AML-193 (cell line): ENCODE data around the gene NOP14.

Source experiments
- DNase-seq, 2 experiments: peaks; one replicate each; lab custom pipeline; 2025; lab: John Stamatoyannopoulos, UW

NOP14 gene

DNA sequence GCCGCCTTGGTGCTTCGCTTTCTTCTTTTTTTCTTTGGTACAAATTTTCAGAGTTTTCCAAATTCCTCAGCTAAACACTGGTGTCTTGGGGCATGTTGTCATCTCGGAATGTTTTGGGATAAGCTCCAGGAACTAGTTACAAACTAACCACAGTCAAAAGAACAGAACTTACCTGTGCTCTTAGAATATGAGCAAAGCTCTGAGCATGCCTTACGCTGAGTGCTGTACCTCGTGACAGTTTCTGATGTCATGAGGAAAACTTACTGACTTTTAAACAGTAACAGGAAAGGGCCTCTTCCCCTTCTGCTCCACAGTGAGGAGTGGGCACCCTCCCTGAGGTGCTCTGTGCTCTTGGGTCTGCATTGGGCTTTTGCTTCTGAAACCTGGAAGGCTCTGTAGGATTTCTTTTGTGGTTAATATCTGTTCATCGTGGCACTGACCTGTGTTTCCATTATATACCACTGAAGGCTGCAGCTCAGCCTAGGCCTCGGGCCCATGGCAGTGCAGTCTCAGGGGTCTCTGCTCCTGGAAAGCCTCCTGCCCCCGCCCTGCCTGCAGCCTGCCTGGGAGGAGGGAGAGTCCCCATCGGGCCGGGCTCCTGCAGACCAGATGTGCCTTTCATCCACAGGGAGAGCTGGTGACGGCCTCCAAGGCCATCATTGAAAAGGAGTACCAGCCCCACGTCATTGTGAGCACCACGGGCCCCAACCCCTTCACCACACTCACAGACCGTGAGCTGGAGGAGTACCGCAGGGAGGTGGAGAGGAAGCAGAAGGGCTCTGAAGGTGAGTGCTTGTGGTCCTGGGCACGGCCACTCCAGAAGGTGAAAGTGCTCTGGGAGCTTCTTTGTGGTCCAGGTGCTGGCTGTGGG, 48.7 kb downstream of the NOP14 start:
- DNase-seq: no peak

DNA sequence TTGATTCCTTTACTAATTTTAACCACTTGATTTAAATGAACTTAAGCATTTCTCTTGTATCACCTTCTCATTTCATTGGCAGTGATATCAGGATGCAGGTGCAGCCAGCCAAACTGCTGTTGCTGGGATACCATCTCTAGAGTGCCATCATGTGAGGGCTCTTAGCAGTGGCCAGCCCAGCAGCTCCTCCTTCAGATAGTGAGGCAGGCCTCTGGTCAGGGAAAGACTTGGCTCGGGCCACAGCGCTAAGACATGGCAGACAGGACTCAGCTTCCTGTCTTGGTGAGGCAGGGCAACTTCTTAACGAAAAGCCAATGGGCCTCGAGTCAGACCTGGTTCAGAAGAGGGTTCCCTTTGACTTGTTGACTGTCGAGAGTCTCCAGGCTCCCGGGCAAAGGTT, 50.0 kb downstream of the NOP14 start:
- DNase-seq: no peak

DNA sequence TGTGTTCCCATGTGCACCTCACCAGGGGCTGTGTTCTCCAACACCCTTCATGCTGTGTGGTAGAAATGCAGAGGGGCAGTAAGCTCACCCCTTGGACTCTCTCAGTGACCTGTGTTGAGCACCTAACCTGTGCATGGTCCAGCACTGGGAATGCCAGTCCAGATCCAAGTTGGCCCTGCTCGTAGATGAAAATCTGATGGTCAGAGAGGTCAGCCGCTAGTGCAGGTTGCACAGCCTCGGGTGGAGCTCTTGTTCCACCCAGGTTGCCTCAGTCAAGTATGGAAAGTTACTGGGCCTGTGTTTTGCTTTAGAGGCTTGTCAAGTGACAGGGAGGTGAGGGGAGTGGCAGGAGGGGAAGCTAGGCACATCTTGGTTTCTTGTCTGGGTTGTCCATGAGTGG, 51.3 kb downstream of the NOP14 start:
- no peak for DNase-seq

DNA sequence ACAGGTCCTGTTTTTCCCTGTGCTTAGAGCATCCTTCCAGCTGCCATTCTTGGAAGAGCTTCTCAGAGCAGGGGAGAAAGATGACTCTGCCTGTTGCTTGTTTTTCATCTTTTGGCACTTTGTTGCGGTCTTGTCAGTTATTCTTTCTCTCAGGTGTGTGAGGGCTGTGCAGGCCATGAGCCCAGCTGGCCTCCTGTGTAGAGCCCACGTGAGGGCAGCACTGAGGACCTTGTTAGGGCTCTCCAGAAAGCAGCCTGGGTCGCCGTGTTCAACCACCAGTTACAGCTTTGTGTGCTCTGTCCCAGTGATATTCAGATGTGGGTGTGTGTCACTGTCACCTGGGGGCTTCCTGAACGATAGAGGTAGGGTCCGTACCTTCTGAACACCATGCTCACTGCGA, 52.8 kb downstream of the NOP14 start:
- DNase-seq: no peak

DNA sequence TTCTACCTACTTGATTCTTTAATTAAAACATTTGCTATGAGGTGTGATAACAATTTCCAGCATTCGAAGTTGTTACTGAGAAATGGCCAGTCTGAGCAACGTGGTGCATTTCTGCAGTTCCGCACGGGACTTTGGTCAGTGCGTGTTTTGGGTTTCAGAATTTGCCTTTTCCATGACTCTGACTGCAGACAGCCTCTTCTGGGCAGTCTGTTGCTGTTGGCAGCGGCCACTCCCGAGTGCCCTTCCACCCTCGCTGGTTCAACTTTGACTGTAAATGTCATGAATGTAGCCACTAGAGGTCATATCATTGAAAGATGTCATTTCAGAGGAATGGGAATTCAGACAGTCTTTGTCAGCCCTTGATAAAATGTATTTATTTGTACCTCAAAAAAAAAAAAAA, 53.6 kb downstream of the NOP14 start:
- no peak for DNase-seq

DNA sequence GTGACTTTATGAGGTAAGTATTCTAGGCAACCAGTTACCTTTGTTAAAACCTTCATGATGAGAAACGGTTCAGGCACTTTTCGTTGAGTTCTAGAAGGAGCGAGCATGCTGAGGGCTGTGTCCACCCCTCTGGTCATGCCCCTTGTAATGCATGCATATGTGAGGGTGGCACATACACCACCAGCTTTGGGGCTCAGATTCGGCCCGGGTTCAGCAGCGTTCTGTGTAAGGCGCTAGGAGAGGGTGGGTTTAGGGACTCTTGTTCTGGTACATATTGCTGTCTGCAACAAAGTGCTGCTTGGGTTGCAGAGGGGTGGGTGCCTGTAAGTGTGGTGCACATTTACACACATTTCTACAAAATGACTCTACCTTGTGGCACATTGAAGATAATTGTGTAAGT, 54.5 kb downstream of the NOP14 start:
- DNase-seq: no peak

DNA sequence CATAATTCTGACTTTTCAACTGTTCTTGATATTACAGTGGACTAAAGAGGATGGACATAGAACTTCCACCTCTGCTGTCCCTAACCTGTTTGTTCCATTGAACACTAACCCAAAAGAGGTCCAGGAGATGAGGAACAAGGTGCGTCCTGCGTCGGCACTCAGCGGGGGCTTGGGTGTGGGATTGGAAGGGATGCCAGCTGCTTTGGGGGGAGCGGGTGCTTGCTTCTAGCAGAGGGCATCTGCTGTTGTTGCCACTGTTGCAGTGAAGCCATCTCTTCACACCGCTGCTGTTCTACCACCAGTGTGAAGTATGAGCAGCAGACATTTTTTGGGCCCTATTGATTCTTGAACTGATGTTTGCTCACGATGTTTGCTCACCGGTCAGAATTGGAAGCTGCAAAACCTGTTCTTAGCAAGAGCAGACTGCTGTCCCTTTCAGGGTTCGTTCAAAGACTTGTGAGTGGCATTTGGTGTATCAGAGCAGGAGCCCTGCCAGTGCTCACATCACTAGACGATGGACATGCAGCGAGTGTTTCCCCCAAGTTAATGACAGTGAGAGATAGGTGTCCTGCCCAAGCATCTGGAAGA, 55.4 kb downstream of the NOP14 start:
- DNase-seq: no peak

DNA sequence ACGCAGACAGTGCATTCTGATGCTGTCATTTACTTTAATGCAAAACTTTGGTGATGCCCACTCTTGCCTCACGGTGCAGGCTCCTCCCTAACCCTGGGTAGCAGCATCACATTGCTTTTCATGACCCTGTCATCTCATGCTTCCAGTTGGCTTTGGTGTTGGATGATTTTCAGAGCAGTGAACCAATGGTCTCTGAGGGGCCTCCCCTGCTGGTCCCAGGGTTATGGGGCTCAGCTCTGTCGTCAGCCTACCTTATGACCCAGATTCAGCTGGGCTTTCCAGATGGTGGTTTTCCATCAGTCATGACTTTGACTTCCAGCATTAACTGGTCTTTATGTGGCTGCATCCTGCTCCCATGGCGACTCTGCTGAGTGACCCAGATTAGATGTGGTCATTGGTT, 56.0 kb downstream of the NOP14 start:
- DNase-seq: no peak

DNA sequence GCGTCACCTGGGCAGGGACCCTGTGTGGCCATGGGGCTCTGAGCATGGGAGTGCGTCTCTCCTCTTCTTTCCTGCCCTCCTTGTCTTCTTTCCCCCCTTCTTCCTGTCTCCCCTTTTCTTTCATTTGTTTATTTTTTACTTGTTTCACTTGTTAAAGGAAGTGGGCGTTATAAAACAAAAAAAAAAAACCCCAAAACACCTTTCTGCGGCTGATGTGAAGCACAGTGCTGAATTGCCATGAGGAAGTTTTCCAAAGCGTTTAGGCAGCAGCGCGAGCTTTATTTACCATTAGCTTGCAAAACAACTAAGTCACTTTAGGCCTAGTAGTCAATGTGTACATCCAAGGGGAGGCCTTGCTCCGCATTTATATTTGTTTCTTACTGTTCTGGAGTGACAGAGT, 57.0 kb downstream of the NOP14 start:
- DNase-seq: no peak

DNA sequence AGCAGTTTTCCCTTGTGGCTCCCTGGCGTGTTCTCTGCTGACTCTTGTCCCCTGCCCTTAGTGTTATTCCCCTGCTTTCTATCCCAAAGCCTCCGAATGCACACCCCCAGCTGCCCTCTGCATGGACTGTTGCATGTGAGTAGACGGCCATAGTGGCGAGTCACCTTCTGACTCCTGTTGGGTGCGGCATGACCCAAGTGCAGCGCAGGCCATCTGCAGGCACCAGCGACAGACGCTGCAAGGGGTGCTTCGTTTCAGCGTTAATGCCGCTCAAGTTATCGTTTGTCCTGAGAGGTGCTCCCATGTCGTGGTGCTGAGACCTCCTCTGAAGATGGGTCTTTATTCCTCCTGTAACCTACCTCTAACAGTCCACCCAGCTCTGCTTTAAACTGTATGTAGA, 57.7 kb downstream of the NOP14 start:
- DNase-seq: no peak

DNA sequence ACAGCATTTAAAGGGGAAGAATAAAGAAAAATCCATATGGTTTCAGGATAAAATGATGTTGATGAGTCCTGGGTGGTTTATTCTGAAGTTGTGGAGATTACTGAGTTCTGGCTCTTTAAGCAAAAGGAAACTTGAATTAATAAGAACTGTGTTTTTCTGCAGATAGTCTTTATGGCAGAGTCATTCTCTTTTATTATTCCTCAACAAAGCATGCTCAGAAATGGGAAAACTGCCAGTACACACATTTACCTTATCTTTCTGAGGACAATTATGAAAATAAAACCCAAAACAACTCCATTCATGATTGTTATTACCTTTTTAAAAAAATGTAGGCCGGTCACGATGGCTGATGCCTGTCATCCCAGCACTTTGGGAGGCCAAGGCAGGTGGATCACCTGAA, 61.1 kb downstream of the NOP14 start:
- DNase-seq: no peak

DNA sequence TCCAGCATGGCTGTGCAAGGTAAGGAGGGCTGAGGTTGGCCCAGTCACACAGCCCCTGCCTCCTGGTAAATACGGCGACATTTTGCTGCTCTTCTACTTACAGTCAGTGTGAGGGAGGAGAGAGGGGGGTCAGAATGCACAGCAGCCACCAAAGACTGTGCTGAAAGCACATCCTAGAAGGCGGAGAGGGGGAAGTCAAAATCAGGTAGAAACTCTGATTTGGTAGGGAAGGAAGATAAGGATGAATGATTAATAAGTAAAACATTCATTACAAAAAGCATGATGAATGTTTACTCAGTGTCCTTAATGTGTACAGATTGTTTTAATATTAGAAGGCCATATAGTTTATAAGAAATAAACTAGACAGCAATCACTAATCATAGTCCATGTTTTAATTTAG, 62.0 kb downstream of the NOP14 start:
- DNase-seq: no peak

DNA sequence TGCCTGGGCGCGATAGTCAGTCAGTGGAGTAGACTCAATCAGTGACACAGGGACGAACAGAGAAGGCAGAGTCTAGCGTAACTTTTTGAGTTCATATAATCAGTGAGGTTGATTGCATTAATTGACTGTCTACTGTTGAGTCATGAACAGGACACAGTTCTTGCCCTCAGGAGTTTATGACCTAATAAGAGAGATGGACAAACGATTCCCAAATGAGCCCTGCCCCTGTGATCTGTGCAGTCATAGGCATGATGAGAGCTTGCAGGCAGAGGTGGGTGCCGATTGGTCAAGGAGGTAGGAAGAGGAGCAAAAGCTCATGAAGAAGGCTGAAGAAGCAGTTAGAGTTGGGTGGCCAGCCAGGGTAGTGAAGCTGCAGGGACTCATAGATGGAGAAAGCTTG, 62.5 kb downstream of the NOP14 start:
- no peak for DNase-seq

DNA sequence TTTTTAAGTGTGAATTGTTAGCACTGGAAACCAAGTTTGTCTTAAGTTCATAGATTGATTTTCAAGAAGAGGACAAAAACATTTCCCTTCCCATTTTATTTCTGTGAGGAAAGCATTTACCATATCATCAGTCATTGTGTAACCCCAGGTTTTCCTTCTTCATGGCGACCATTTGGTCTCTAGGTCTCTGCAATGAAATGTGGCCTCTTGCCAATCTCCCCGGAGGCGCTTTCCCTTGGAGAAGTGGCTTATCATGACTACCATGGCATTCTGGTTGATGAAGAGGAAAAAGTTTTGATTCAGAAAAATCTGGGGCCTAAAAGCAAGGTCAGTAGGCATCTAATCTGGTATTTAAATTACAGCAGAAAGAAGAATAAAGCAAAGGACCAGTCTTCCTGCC, 65.2 kb downstream of the NOP14 start:
- no peak for DNase-seq

DNA sequence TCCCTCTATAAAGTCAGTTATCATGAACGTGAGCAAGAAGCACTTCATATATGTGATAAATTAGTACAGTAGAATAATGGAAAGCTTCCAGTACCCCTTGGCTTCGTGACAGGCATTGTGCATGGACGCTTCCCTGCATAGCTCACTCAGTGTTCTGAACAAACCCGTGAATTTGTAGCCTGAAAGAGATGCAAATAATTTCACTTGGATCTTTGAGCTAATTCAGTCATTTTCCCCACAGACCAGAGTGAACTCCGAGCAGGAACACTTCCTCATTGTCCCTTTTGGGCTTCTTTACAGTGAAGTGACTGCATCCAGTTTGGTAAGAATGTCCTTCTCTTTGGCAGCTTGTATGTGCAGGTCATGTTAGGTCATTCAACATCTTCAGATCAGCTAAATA, 69.4 kb downstream of the NOP14 start:
- DNase-seq: no peak

DNA sequence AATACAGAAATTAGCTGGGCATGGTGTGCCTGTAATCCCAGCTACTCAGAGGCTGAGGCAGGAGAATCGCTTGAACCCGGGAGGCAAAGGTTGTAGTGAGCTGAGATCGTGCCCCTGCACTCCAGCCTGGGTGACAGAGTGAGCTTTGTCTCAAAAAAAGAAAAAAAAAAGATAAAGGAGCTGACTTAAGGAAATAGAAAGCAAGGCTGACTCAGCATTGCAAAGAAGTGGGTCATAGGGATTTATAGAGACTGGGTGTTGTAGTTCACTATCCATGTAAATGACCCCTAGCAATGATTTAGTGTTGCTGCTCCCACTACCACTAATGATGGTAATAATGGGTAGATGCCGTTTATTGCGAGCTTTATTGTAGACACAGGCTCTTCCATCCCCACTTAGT, 71.9 kb downstream of the NOP14 start:
- no peak for DNase-seq

DNA sequence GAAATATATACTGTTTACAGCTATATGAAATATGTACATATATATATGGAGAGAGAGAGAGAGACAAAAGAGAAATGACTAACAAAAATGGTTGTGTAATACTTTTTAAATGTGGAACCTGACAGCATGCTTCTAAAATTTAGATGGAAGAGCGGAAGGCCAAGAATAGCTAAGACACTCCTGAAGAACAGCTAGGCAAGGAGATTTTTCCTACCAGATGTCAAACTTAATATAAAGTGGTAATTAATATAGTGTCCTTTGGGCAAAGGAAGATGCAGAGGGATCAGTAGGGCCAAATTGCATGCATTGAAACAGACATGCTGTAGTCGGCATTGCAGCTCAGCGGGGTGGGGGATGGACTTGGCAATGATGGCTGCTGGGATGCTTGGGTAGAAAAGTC, 74.3 kb downstream of the NOP14 start:
- peak; percentile 4 to 17 for DNase-seq
